H1 (cell line): ENCODE measurements around the gene VWCE. TPM values are rescaled to one million over a fixed set of nuclear protein-coding genes. Genes with fewer than 3 reads are reported as not detected.

Experiments used
- CTCF ChIA-PET: fragments of 300-600 bp; sonication (Branson Sonifier 250); formaldehyde crosslinking; loops from one replicate; lab custom pipeline; 2021; ENCODE audit not compliant: partially characterized antibody; lab: Charles Lee
- POLR2A ChIA-PET: fragments of 300-600 bp; sonication (Branson Sonifier 250); formaldehyde crosslinking; loops from one replicate; lab custom pipeline; 2021; ENCODE audit warnings: inconsistent platforms; ENCODE audit not compliant: partially characterized antibody; lab: Charles Lee
- DNase-seq, 2 experiments: peaks; one replicate each; pipeline versions ENCODE4 v3.0.0 to v3.0.0-alpha.2; 2010 to 2022; ENCODE audit warnings: low spot score in 2 of 2, low read depth in 1 of 2, mixed read lengths in 1 of 2
- FAIRE-seq: peaks from 2 replicates; lab custom pipeline; 2011; peaks lifted over from hg19 to GRCh38; lab: Jason Lieb, UNC
- H2AFZ ChIP-seq: 2 replicates; pipeline ENCODE4 v1.8.1; 2012; ENCODE audit warnings: low read length, inconsistent platforms
- H2AK5ac ChIP-seq: 2 replicates; pipeline ENCODE4 v1.6.1; 2013; ENCODE audit warnings: low read depth, low read length
- H2BK120ac ChIP-seq: replicated peaks from 2 replicates; pipeline ENCODE3; 2013; ENCODE audit warnings: low read depth, low read length, inconsistent platforms
- H2BK12ac ChIP-seq: 2 replicates; pipeline ENCODE4 v1.6.1; 2013; ENCODE audit warnings: low read depth, low read length
- H2BK15ac ChIP-seq: 2 replicates; pipeline ENCODE4 v1.6.1; 2013; ENCODE audit warnings: low read length
- H2BK20ac ChIP-seq: 2 replicates; pipeline ENCODE4 v1.6.1; 2013; ENCODE audit warnings: low read length
- H2BK5ac ChIP-seq: 2 replicates; pipeline ENCODE4 v1.6.1; 2013; ENCODE audit warnings: low read depth, low read length
- H3K14ac ChIP-seq: 2 replicates; pipeline ENCODE4 v1.6.1; 2013; ENCODE audit warnings: inconsistent platforms; ENCODE audit not compliant: insufficient read length
- H3K18ac ChIP-seq: 2 replicates; pipeline ENCODE4 v1.6.1; 2013; ENCODE audit warnings: low read length; ENCODE audit errors: extremely low read depth
- H3K23ac ChIP-seq: 2 replicates; pipeline ENCODE4 v1.6.1; 2013; ENCODE audit warnings: inconsistent platforms; ENCODE audit not compliant: insufficient read length
- H3K23me2 ChIP-seq: 2 replicates; pipeline ENCODE4 v1.6.1; 2013; ENCODE audit warnings: low read depth, low read length
- H3K27ac ChIP-seq: 2 replicates; pipeline ENCODE4 v1.6.1; 2011; ENCODE audit warnings: low read depth, low read length, inconsistent platforms
- H3K27me3 ChIP-seq, 4 experiments: replicated peaks in 1 of 4; 1 replicate in 1 of 4; 2 replicates in 3 of 4; pipeline versions ENCODE4 v1.6.1 to v1.8.1; 2011 to 2013; ENCODE audit warnings: low read length in 3 of 4, mild to moderate bottlenecking in 3 of 4, inconsistent platforms in 2 of 4, mixed read lengths in 2 of 4, moderate library complexity in 1 of 4; ENCODE audit not compliant: control insufficient read depth in 3 of 4, insufficient read depth in 3 of 4; ENCODE audit errors: extremely low read depth in 1 of 4
- H3K36me3 ChIP-seq, 4 experiments: 2 replicates each; pipeline versions ENCODE4 v1.6.1 to v1.8.1; 2011 to 2013; ENCODE audit warnings: mild to moderate bottlenecking in 4 of 4, low read length in 3 of 4, moderate library complexity in 2 of 4, control low read depth in 1 of 4, inconsistent platforms in 1 of 4; ENCODE audit not compliant: insufficient read depth in 4 of 4, control insufficient read depth in 2 of 4
- H3K4ac ChIP-seq: replicated peaks from 2 replicates; pipeline ENCODE3; 2013; ENCODE audit warnings: low read length, low read depth, mixed read lengths, inconsistent platforms; ENCODE audit not compliant: insufficient read length
- H3K4me1 ChIP-seq, 4 experiments: replicated peaks in 1 of 4; 1 replicate in 1 of 4; 2 replicates in 3 of 4; pipeline versions ENCODE4 v1.6.1 to v1.8.1; 2011 to 2013; ENCODE audit warnings: low read length in 3 of 4, inconsistent platforms in 2 of 4, mixed read lengths in 1 of 4; ENCODE audit not compliant: insufficient read depth in 4 of 4, control insufficient read depth in 3 of 4
- H3K4me2 ChIP-seq, 2 experiments: 2 replicates each; pipeline versions ENCODE4 v1.6.1 to v1.8.1; 2011 to 2013; ENCODE audit warnings: low read depth in 2 of 2, low read length in 2 of 2, control low read depth in 1 of 2, inconsistent platforms in 1 of 2, mild to moderate bottlenecking in 1 of 2; ENCODE audit not compliant: insufficient read depth in 1 of 2
- H3K4me3 ChIP-seq, 4 experiments: fragments of 200-600, 300-600 bp in 1 of 4; sonication (generic), shearing (Covaris generic), sonication (Bioruptor Twin) in 1 of 4; 2 replicates each; pipeline versions ENCODE4 v1.5.1 to v1.8.1; 2011 to 2016; ENCODE audit warnings: low read length in 4 of 4, low read depth in 3 of 4, control low read depth in 2 of 4, inconsistent platforms in 2 of 4, mild to moderate bottlenecking in 2 of 4, mixed read lengths in 1 of 4, moderate library complexity in 1 of 4; ENCODE audit not compliant: insufficient read depth in 2 of 4; ENCODE audit errors: extremely low read depth in 1 of 4
- H3K56ac ChIP-seq: replicated peaks from 2 replicates; pipeline ENCODE3; 2013; ENCODE audit warnings: low read depth, mild to moderate bottlenecking, mixed read lengths, low read length, inconsistent platforms; ENCODE audit not compliant: insufficient read length
- H3K79me1 ChIP-seq: 2 replicates; pipeline ENCODE4 v1.6.1; 2013; ENCODE audit warnings: low read depth, low read length, control low read depth
- H3K79me2 ChIP-seq, 2 experiments: 2 replicates each; pipeline versions ENCODE4 v1.6.1 to v1.8.1; 2012 to 2013; ENCODE audit warnings: low read length in 2 of 2, mild to moderate bottlenecking in 2 of 2, inconsistent platforms in 1 of 2; ENCODE audit not compliant: insufficient read depth in 2 of 2, control insufficient read depth in 1 of 2
- H3K9ac ChIP-seq, 4 experiments: replicated peaks in 1 of 4; 1 replicate in 1 of 4; 2 replicates in 3 of 4; pipeline versions ENCODE4 v1.6.1 to v1.8.1; 2011 to 2013; ENCODE audit warnings: low read depth in 3 of 4, low read length in 3 of 4, control low read depth in 2 of 4, mild to moderate bottlenecking in 2 of 4, moderate library complexity in 2 of 4, inconsistent platforms in 1 of 4; ENCODE audit errors: extremely low read depth in 1 of 4
- H3K9me3 ChIP-seq, 2 experiments: 2 replicates each; pipeline versions ENCODE4 v1.6.1 to v1.8.1; 2012 to 2013; ENCODE audit warnings: mild to moderate bottlenecking in 2 of 2, moderate library complexity in 2 of 2, control low read depth in 1 of 2, inconsistent platforms in 1 of 2, low read depth in 1 of 2, low read length in 1 of 2, mixed read lengths in 1 of 2; ENCODE audit not compliant: insufficient read depth in 2 of 2
- H4K20me1 ChIP-seq, 2 experiments: replicated peaks in 1 of 2; 2 replicates each; pipeline versions ENCODE3 to v1.8.1; 2011 to 2013; ENCODE audit warnings: inconsistent platforms in 2 of 2, low read length in 2 of 2, mild to moderate bottlenecking in 1 of 2; ENCODE audit not compliant: insufficient read depth in 2 of 2, control insufficient read depth in 1 of 2
- H4K5ac ChIP-seq: 2 replicates; pipeline ENCODE4 v1.6.1; 2013; ENCODE audit warnings: low read length, low read depth, mixed read lengths, inconsistent platforms; ENCODE audit not compliant: insufficient read length
- H4K8ac ChIP-seq: 2 replicates; pipeline ENCODE4 v1.8.0; 2013; ENCODE audit warnings: mild to moderate bottlenecking, moderate library complexity, low read length, inconsistent platforms; ENCODE audit not compliant: insufficient read depth; ENCODE audit errors: extremely low read depth
- H4K91ac ChIP-seq: replicated peaks from 2 replicates; pipeline ENCODE3; 2013; ENCODE audit warnings: low read length, mixed read lengths, inconsistent platforms; ENCODE audit not compliant: insufficient read length
- CTCF ChIP-seq, 3 experiments: IDR thresholded peaks; 1 replicate in 2 of 3; 2 replicates in 1 of 3; pipeline versions ENCODE4 v1.5.1 to v1.6.1; 2011; ENCODE audit warnings: low read length in 3 of 3, mild to moderate bottlenecking in 3 of 3, inconsistent platforms in 2 of 3, low read depth in 1 of 3, moderate library complexity in 1 of 3; ENCODE audit not compliant: insufficient read depth in 1 of 3; ENCODE audit errors: control extremely low read depth in 1 of 3
- JUN ChIP-seq: IDR thresholded peaks from 2 replicates; pipeline ENCODE4 v1.6.1; 2011; ENCODE audit warnings: low read depth, mild to moderate bottlenecking, improper control_type of control experiment, low read length
- RAD21 ChIP-seq, 2 experiments: IDR thresholded peaks in 1 of 2; conservative IDR thresholded peaks in 1 of 2; 2 replicates each; pipeline ENCODE4 v1.6.1; 2011; ENCODE audit warnings: low read depth in 2 of 2, low read length in 2 of 2, improper control_type of control experiment in 1 of 2, inconsistent platforms in 1 of 2, mild to moderate bottlenecking in 1 of 2, moderate library complexity in 1 of 2
- TCF12 ChIP-seq: IDR thresholded peaks from 2 replicates; pipeline ENCODE4 v1.6.1; 2011; ENCODE audit warnings: low read depth, mild to moderate bottlenecking, low read length
- WGBS, 2 experiments: shearing (Covaris generic) in 1 of 2; methylation state at CpG; one replicate each; pipeline versions ENCODE4 v1.1.6 to v1.1.7; 2013 to 2015; ENCODE audit warnings: low lambda C conversion rate in 2 of 2, mixed read lengths in 2 of 2, inconsistent platforms in 1 of 2, low coverage in 1 of 2, missing lambda C conversion rate in 1 of 2; ENCODE audit not compliant: insufficient replicate concordance in 2 of 2, insufficient coverage in 1 of 2, insufficient read length in 1 of 2; ENCODE audit errors: extremely low coverage in 1 of 2, missing lambda C conversion rate in 1 of 2; 5-methylcytosine and 5-hydroxymethylcytosine counted together
- polyA plus RNA-seq, 7 experiments: library from polyadenylated mRNA; depleted of rRNA in 3 of 7; stranded (reverse) in 5 of 7; unstranded in 2 of 7; fragments of >200 nt in 5 of 7; fragments of 200-250 nt in 2 of 7; gene quantifications; 1 replicate in 5 of 7; 2 replicates in 1 of 7; 4 replicates in 1 of 7; pipeline versions ENCODE4 v1.2.1 to v1.2.3, GENCODE V29; 2011 to 2013; ENCODE audit warnings: missing spikeins in 2 of 7, mixed read lengths in 2 of 7
- total RNA-seq: library from RNA; stranded (reverse); fragmentation: NEBNext Ultra II Directional; extraction: Animal tissue kit (Norgen Biotek cat#: 25700); gene quantifications from 2 replicates; pipeline ENCODE4 v1.2.1, GENCODE V29; 2021

VWCE gene
- total and polyA plus RNA-seq, 2 of the 8 experiments (the other 6 are each of a cell fraction or from before 2014, with no cell fraction given): 9.5 to 12.3 TPM

- FAIRE-seq: no peak
Measured at GRCh38 chr11:61279934-61280659, 15.0 kb downstream of the VWCE start.

More at GRCh38 chr11:61279934-61280659, 15.0 kb downstream of the VWCE start:
- Histone ChIP-seq H3K23ac (no peak overlapping the region), H4K5ac (no peak overlapping the region), H3K27ac (no peak overlapping the region), H4K8ac (no peak overlapping the region), H3K23me2 (no peaks in the 10 kb centered on the region), H2BK120ac (no peak overlapping the region), H3K9me3 (no peaks in the 10 kb centered on the region; a peak in 1 of 4 replicates), H2AK5ac (no peak overlapping the region), H3K56ac (no peak overlapping the region), H2AFZ (no peak overlapping the region), H3K4ac (no peak overlapping the region), H3K36me3 (peaks cover 0 to 13% (median 1%) of the 10 kb centered on the region in 4 experiments; a peak in 4 of 8 replicates), H3K14ac (no peak overlapping the region), H4K91ac (no peak overlapping the region), H2BK12ac (no peak overlapping the region), H2BK15ac (no peak overlapping the region), H3K79me1 (no peaks in the 10 kb centered on the region), H3K18ac (no peak overlapping the region), H3K79me2 (no peaks in the 10 kb centered on the region), H3K4me1 (peaks cover 0 to 8% (median 5%) of the 10 kb centered on the region in 4 experiments; a peak in 4 of 7 replicates), H3K27me3 (peaks cover 0 to 5% (median under 1%) of the 10 kb centered on the region in 4 experiments; a peak in 4 of 7 replicates), H3K9ac (no peak overlapping the region), H2BK20ac (no peak overlapping the region), H3K4me3 (no peak overlapping the region), H4K20me1 (peaks cover 0 to 3% of the 10 kb centered on the region in 2 experiments), H2BK5ac (no peak overlapping the region), H3K4me2 (no peak overlapping the region)
- CTCF ChIA-PET: interaction anchor here (0.7 to 1.7 kb wide), 5 partner anchors 10 to 402 kb away, joined by 3 to 10 read pairs (median 5); partner anchors contain the start of gene VWCE
- no peak for DNase-seq
- POLR2A ChIA-PET: interaction anchor here (1.0 to 1.6 kb wide), 4 partner anchors 13 to 137 kb away, joined by 3 to 8 read pairs (median 3); partner anchors contain the start of genes DDB1, TKFC and VWCE
- TF ChIP-seq JUN: no peak
- TF ChIP-seq CTCF (IDR thresholded peaks at IDR 0.05; ENCODE audit: control extremely low read depth in 1 of 3, insufficient read depth in 1 of 3, low read depth in 1 of 3, low read length in 3 of 3): peak in 1 of 3 experiments; percentile 11; a peak in 2 of 4 replicates
- TF ChIP-seq RAD21 (IDR thresholded peaks at IDR 0.05 in 1 of 2, conservative IDR thresholded peaks at IDR 0.05 in 1 of 2; ENCODE audit: low read depth in 2 of 2, low read length in 2 of 2): 0 out of 4 replicates have a peak, but pooled peaks of 1 of the 2 experiments have one; percentile 4
- TF ChIP-seq TCF12: no peak
- WGBS, 2 experiments: 71% methylated on average over 12 of the region's 12 CpGs; no CpG with 5 or more reads in 1 of the 2 experiments
